Stomach smooth muscle (tissue), 2 donors: ENCODE data around the gene KCNC3.

ENCODE experiments used
- H3K27ac ChIP-seq: one replicate; pipeline ENCODE4 v1.7.0; 2013; ENCODE audit warnings: mild to moderate bottlenecking, low read length, inconsistent platforms
- H3K27me3 ChIP-seq, 2 donors: one replicate each; pipeline ENCODE4 v1.7.0; 2013; ENCODE audit warnings: low read length in 2 of 2; ENCODE audit not compliant: insufficient read depth in 2 of 2, control insufficient read depth in 1 of 2
- H3K36me3 ChIP-seq, 2 donors: one replicate each; pipeline ENCODE4 v1.7.0; 2013; ENCODE audit warnings: low read length in 2 of 2; ENCODE audit not compliant: control insufficient read depth in 2 of 2, insufficient read depth in 2 of 2
- H3K4me1 ChIP-seq: one replicate; pipeline ENCODE4 v1.7.0; 2013; ENCODE audit warnings: low read length; ENCODE audit not compliant: control insufficient read depth, insufficient read depth
- H3K4me3 ChIP-seq, 2 donors: one replicate each; pipeline ENCODE4 v1.7.0; 2013; ENCODE audit warnings: low read length in 2 of 2
- H3K9ac ChIP-seq, 2 donors: one replicate each; pipeline ENCODE4 v1.7.0; 2013; ENCODE audit warnings: low read length in 2 of 2, mild to moderate bottlenecking in 1 of 2
- H3K9me3 ChIP-seq, 2 donors: one replicate each; pipeline ENCODE4 v1.7.0; 2013; ENCODE audit warnings: low read length in 2 of 2; ENCODE audit not compliant: control insufficient read depth in 2 of 2
- donor health status: healthy.
- donor health status: Pancreatic carcinoma.

KCNC3 gene

DNA sequence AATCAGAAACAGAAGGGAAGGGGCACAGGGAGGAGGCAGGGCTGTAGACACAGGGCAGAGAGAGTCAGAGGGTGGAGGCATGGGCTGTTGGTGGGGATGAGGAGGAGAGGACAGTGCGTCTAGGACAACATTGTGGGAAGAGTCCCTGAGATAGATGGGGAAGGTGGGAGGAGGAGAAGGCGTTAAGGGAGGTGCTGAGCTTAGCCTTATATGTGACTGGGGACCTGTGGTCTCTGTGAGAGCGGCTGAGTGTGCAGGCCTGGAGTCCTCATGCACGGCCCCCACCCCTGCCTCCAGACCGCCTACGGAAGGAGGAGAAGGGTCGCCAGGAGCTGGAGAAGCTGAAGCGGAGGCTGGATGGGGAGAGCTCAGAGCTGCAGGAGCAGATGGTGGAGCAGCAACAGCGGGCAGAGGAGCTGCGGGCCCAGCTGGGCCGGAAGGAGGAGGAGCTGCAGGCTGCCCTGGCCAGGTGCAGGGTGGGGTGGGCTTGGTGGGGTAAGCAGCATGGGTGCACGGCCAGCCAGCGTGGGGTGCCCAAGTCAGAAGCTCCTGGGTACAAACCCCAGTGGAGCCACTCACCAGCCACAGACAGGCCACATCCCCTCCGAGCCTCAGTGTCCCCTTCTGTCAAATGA lies 56.8 kb downstream of the KCNC3 start:
- H3K4me3 ChIP-seq = no peak overlapping the region
- no peak overlapping the region for H3K27ac ChIP-seq
- peaks cover 4 to 9% of the 10 kb centered on the region in 2 donors for H3K27me3 ChIP-seq
- H3K9ac ChIP-seq = no peak overlapping the region
- H3K4me1 ChIP-seq = no peaks in the 10 kb centered on the region
- no peaks in the 10 kb centered on the region for H3K36me3 ChIP-seq
- H3K9me3 ChIP-seq = peaks cover 0 to 4% of the 10 kb centered on the region in 2 donors

DNA sequence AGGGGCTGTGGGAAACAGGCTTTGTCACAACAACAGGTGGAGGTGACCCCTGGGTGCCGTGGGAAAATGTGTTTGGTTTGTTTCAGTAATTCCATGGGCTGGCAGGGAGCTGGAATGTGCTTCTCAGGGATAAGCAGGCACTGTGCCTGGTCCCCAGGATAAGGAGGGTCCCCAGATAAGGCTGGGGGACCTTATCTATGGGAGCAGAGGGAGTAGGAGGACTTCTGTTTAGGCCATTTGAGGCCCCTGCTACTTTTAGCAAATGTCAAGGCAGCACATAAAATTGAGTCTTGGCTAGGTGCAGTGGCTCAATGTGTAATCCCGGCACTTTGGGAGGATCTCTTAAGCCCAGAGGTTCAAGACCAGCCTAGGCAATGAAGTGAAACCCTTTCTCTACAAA lies 59.5 kb downstream of the KCNC3 start:
- Histone ChIP-seq H3K9me3 (peaks cover 0 to 4% of the 10 kb centered on the region in 2 donors), H3K27ac (no peak overlapping the region), H3K9ac (no peak overlapping the region), H3K27me3 (peaks cover 0 to 9% of the 10 kb centered on the region in 2 donors), H3K4me3 (no peak overlapping the region), H3K4me1 (no peaks in the 10 kb centered on the region), H3K36me3 (no peaks in the 10 kb centered on the region)

DNA sequence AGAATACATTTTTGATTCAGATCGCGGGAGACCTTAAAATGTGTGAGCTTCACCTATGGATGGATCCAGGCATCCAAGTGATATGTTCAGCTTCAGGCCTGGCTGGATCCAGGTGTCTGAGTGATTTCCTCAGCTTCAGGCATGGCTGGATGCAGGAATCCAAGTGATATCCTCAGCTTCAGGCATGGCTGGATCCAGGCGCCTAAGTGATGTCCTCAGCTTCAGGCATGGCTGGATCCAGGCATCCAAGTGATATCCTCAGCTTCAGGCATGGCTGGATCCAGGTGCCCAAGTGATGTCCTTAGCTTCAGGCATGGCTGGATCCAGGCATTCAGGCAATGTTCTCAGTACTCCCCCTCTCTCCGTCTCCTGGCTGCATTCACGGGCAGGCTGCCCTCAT lies 60.7 kb downstream of the KCNC3 start:
- no peak overlapping the region for H3K27ac ChIP-seq
- peaks cover 0 to 4% of the 10 kb centered on the region in 2 donors for H3K9me3 ChIP-seq
- H3K4me3 ChIP-seq = no peak overlapping the region
- H3K36me3 ChIP-seq = no peaks in the 10 kb centered on the region
- no peaks in the 10 kb centered on the region for H3K4me1 ChIP-seq
- no peak overlapping the region for H3K9ac ChIP-seq
- peaks cover 0 to 9% of the 10 kb centered on the region in 2 donors for H3K27me3 ChIP-seq

DNA sequence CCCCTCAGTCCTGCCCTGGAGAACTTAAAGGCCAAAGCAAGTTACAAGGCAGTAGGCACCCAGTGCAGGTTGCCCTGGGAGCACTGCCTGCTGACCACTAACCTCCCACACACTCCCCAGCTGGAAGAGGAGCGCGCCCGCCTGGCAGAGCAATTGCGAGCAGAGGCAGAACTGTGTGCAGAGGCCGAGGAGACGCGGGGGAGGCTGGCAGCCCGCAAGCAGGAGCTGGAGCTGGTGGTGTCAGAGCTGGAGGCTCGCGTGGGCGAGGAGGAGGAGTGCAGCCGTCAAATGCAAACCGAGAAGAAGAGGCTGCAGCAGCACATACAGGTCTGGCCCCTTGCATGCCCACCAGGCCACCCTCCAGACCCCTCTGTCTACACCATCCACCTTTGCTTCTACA lies 61.1 kb downstream of the KCNC3 start:
- H3K9ac ChIP-seq = no peak overlapping the region
- no peaks in the 10 kb centered on the region for H3K36me3 ChIP-seq
- no peak overlapping the region for H3K27ac ChIP-seq
- H3K4me1 ChIP-seq = no peaks in the 10 kb centered on the region
- peaks cover 0 to 9% of the 10 kb centered on the region in 2 donors for H3K27me3 ChIP-seq
- no peak overlapping the region for H3K4me3 ChIP-seq
- H3K9me3 ChIP-seq = peaks cover 0 to 4% of the 10 kb centered on the region in 2 donors

DNA sequence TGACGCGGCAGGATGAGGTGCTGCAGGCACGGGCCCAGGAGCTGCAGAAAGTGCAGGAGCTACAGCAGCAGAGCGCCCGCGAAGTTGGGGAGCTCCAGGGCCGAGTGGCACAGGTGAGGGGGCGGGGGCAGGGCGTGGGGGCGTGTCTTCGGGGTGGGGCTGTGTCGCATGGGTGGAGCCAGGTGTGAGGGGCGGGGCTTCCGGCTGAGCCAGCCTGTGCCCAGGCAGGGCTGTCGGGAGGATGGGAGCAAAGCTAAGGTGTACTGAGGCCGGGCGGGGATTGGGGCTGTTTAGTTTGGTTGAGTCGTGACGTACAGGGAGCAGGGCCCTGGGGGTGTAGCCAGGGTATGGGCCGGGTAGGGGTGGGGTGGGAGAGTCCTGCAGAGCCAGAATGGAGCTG lies 62.3 kb downstream of the KCNC3 start:
- H3K27ac ChIP-seq = no peak overlapping the region
- H3K36me3 ChIP-seq = no peaks in the 10 kb centered on the region
- no peak overlapping the region for H3K4me3 ChIP-seq

DNA sequence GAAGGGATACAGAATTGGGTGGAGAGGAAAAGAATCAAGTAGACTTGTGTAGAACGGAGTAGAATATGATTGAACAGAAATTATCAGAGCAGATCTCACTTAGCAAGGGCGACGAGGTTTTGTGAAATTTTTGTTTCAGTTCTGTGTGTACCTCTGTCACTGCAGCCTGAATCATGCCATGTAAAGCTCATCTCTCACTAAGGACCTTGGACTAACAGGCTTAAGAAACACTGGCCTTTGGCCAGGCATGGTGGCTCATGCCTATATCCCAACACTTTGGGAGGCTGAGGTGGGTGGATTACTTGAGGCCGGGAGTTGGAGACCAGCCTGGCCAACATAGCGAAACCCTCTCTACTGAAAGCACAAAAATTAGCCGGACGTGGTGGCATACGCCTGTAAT lies 63.1 kb downstream of the KCNC3 start:
- Histone ChIP-seq H3K27ac (no peak overlapping the region), H3K36me3 (no peaks in the 10 kb centered on the region), H3K27me3 (peaks cover 0 to 8% of the 10 kb centered on the region in 2 donors), H3K4me1 (no peaks in the 10 kb centered on the region), H3K9me3 (peaks cover 0 to 4% of the 10 kb centered on the region in 2 donors), H3K4me3 (no peak overlapping the region), H3K9ac (no peak overlapping the region)

More for the DNA sequence above, 62.3 kb downstream of the KCNC3 start:
- H3K9ac ChIP-seq = no peak overlapping the region
- peaks cover 0 to 9% of the 10 kb centered on the region in 2 donors for H3K27me3 ChIP-seq
- peaks cover 0 to 4% of the 10 kb centered on the region in 2 donors for H3K9me3 ChIP-seq
- no peaks in the 10 kb centered on the region for H3K4me1 ChIP-seq

DNA sequence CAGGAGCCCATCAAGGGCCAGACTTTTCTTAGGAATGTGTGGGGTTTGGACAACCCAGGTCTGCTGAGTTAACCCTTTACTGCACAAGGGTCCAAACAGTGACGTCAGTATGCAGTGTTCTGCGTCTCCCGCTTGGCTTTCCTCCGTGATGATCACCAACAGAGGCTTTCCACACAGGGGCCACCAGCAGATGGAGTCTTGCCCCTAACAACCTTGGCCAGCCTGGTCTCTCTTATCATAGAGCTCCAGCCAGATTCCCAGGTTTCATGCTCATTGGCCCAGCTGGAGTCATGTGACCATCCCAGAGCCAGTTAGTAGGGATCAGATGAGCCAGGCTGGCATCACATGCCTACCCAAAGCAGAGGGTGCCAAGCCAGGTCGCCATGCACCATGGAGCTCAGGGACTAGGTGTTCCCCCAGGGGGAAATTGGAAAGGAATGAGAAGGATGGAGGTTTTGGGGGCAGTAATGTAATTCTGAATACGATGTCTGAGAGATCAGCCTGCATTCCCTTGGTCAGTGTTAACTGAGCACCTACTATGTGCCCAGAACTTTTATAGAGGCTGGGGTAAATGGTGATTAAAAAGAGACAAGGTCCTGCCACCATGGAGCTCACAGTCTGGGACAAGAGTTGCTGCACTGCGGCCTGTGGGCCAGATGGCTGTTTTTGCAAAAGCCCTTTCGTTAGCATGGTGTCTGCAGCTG lies 64.5 kb downstream of the KCNC3 start:
- Histone ChIP-seq H3K4me1 (no peaks in the 10 kb centered on the region), H3K9me3 (peaks cover 0 to 4% of the 10 kb centered on the region in 2 donors), H3K27me3 (peaks cover 0 to 6% of the 10 kb centered on the region in 2 donors), H3K36me3 (no peaks in the 10 kb centered on the region), H3K4me3 (no peak overlapping the region), H3K27ac (no peak overlapping the region), H3K9ac (no peak overlapping the region)

DNA sequence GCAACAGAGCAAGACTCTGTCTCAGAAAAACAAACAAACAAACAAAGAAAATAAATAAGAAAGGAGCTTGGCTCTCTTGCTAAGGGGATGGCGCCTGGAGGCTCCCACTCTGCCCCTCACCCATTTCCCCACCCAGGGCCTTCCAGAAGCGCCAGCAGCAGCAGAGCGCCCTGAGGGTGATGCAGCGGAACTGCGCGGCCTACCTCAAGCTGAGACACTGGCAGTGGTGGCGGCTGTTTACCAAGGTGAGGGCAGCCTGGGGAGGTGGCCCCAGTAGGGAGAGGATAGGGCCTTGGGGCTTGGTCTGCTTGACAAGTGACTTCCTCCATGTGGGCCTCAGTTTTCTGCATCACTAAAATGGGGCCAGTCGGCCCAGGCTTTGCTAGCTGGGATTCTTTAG lies 66.0 kb downstream of the KCNC3 start:
- H3K36me3 ChIP-seq = no peaks in the 10 kb centered on the region

More for the DNA sequence above, 66.0 kb downstream of the KCNC3 start:
- Histone ChIP-seq H3K27ac (no peak overlapping the region), H3K9me3 (no peaks in the 10 kb centered on the region), H3K4me3 (no peak overlapping the region), H3K4me1 (no peaks in the 10 kb centered on the region), H3K27me3 (no peaks in the 10 kb centered on the region), H3K9ac (no peak overlapping the region)
